ENCODE results near the gene NECTIN1. TPM values are rescaled to one million over a fixed set of nuclear protein-coding genes. Genes with fewer than 3 reads are reported as not detected.
A peak's percentile ranks its signal among the peaks of the same experiment; 100 is the strongest.

NECTIN1 gene
- total RNA-seq, 2 donors from 2014 or later: 29.3 to 45.3 TPM

GRCh38 chr11:119726585-119727522 is 2.1 kb downstream of the NECTIN1 start:
- Histone ChIP-seq H3K27ac (ENCODE audit: low read depth, low read length) (no peak overlapping the region), H3K4me3 (ENCODE audit: low read length) (peak overlapping the region; percentile 93), H3K4me1 (ENCODE audit: control insufficient read depth, insufficient read depth, low read length) (peaks cover 19% of the 10 kb centered on the region), H3K36me3 (ENCODE audit: control insufficient read depth, insufficient read depth, low read length) (no peaks in the 10 kb centered on the region), H3K27me3 (ENCODE audit: control insufficient read depth, insufficient read depth, low read length, poor library complexity, severe bottlenecking) (peaks cover 15% of the 10 kb centered on the region), H3K9me3 (ENCODE audit: control insufficient read depth, low read length) (no peaks in the 10 kb centered on the region), H3K9ac (ENCODE audit: extremely low read depth, low read length, poor library complexity, severe bottlenecking) (no peak overlapping the region)
- H3K9me3 Mint-ChIP-seq: no peaks in the 10 kb centered on the region
- peak overlapping the region; percentile 92 for H3K4me3 Mint-ChIP-seq
- H3K27me3 Mint-ChIP-seq (ENCODE audit: insufficient read depth): peaks cover 25% of the 10 kb centered on the region
- WGBS, 2 experiments (ENCODE audit: insufficient coverage in 1 of 2, insufficient read length in 1 of 2): 1 to 12% methylated on average over 12 to 21 of the region's 21 CpGs
- no peak for TF ChIP-seq CTCF (conservative IDR thresholded peaks at IDR 0.05)
- H3K4me1 Mint-ChIP-seq: peaks cover 50% of the 10 kb centered on the region
- peak; percentile 83 for DNase-seq
- peak overlapping the region; percentile 68 for H3K27ac Mint-ChIP-seq
- H3K36me3 Mint-ChIP-seq (ENCODE audit: low read depth): no peaks in the 10 kb centered on the region

DNA sequence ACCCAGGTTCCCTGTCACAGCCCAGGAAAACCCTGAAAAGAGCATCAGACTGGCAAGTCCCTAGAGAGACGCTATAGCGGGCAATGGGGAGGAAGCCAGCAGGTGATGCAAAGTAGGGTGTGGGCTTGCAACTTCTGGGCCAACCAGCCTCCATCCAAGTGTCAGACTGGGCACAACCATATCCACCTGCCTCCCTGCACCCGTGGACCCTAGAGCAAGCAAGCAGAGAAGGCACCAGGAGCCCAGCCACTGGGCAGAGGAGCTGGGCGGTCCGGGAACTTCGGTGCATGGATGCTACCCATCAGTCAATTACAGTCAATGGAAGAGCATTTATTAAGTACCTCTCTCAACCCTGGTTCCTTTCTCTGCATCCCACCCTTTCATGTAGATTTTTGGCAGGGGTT is 2.8 kb downstream of the NECTIN1 start:
- TF ChIP-seq CTCF (conservative IDR thresholded peaks at IDR 0.05): no peak
- DNase-seq: peak; percentile 58
- Mint-ChIP-seq H3K4me1 (peaks cover 50% of the 10 kb centered on the region), H3K9me3 (no peaks in the 10 kb centered on the region), H3K4me3 (peak overlapping the region; percentile 92), H3K27me3 (ENCODE audit: insufficient read depth) (peaks cover 20% of the 10 kb centered on the region), H3K36me3 (ENCODE audit: low read depth) (no peaks in the 10 kb centered on the region), H3K27ac (peak overlapping the region; percentile 68)
- no peaks in the 10 kb centered on the region for H3K9me3 ChIP-seq (ENCODE audit: control insufficient read depth, low read length)
- no peak overlapping the region for H3K27ac ChIP-seq (ENCODE audit: low read depth, low read length)
- H3K36me3 ChIP-seq (ENCODE audit: control insufficient read depth, insufficient read depth, low read length): no peaks in the 10 kb centered on the region
- H3K4me3 ChIP-seq (ENCODE audit: low read length): peak overlapping the region; percentile 93
- no peak overlapping the region for H3K9ac ChIP-seq (ENCODE audit: extremely low read depth, low read length, poor library complexity, severe bottlenecking)
- peaks cover 15% of the 10 kb centered on the region for H3K27me3 ChIP-seq (ENCODE audit: control insufficient read depth, insufficient read depth, low read length, poor library complexity, severe bottlenecking)
- H3K4me1 ChIP-seq (ENCODE audit: control insufficient read depth, insufficient read depth, low read length): peaks cover 19% of the 10 kb centered on the region
- WGBS, 2 experiments (ENCODE audit: insufficient coverage in 1 of 2, insufficient read length in 1 of 2): 20 to 46% methylated on average over 1 to 6 of the region's 6 CpGs

DNA sequence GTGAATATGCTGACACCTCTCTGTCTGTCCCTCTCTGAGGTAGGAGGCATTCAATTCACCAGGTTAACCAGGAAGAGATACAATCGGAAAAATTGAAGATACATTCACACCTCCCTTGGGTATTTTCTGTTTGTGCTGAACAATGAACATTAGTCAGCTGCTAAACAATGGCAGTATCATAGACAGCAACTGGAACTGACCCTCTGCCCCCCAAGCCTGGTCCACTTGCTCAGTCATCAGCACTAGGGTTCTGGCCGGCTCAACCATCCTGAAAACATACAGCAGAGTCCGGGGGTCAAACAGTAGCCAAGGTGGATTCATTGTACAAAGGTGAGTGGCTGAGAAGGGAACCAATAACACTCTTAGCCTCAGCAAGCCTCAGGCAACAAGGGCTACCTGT is 4.0 kb downstream of the NECTIN1 start:
- H3K9me3 Mint-ChIP-seq: no peaks in the 10 kb centered on the region
- peaks cover 3% of the 10 kb centered on the region for H3K36me3 Mint-ChIP-seq (ENCODE audit: low read depth)
- DNase-seq: no peak
- peaks cover 10% of the 10 kb centered on the region for H3K27me3 Mint-ChIP-seq (ENCODE audit: insufficient read depth)
- WGBS, 2 experiments (ENCODE audit: insufficient coverage in 1 of 2, insufficient read length in 1 of 2): 92 to 94% methylated on average over 2 to 3 of the region's 3 CpGs
- Histone ChIP-seq H3K9me3 (ENCODE audit: control insufficient read depth, low read length) (no peaks in the 10 kb centered on the region), H3K4me1 (ENCODE audit: control insufficient read depth, insufficient read depth, low read length) (peaks cover 19% of the 10 kb centered on the region), H3K27ac (ENCODE audit: low read depth, low read length) (no peak overlapping the region), H3K4me3 (ENCODE audit: low read length) (no peak overlapping the region), H3K36me3 (ENCODE audit: control insufficient read depth, insufficient read depth, low read length) (no peaks in the 10 kb centered on the region), H3K9ac (ENCODE audit: extremely low read depth, low read length, poor library complexity, severe bottlenecking) (no peak overlapping the region), H3K27me3 (ENCODE audit: control insufficient read depth, insufficient read depth, low read length, poor library complexity, severe bottlenecking) (peaks cover 6% of the 10 kb centered on the region)
- peaks cover 47% of the 10 kb centered on the region for H3K4me1 Mint-ChIP-seq
- no peak for TF ChIP-seq CTCF (conservative IDR thresholded peaks at IDR 0.05)
- no peak overlapping the region for H3K27ac Mint-ChIP-seq
- H3K4me3 Mint-ChIP-seq: peak overlapping the region; percentile 92

All from endodermal cell (in vitro differentiated cells).